T-helper 2 cell treated with Interferon-gamma antibody and Interleukin-4, amounts not matched to agents 100 ng/mL and 5 ng/mL, for 36 hours (primary cell): ENCODE results near the gene TBCD. TPM values are rescaled to one million over a fixed set of nuclear protein-coding genes. Genes with fewer than 3 reads are reported as not detected.

ENCODE experiments used
- intact Hi-C: fragments of 100-400 bp; cut with micrococcal nuclease; formaldehyde crosslinking; loops from one replicate; pipeline ENCODE4 v1.15.1; 2023
- total RNA-seq: library from RNA; stranded (reverse); gene quantifications from 2 replicates; pipeline ENCODE4 v1.2.3, GENCODE V29; 2022

The TBCD gene
- total RNA-seq, 1 donor from 2014 or later: 177 TPM

DNA sequence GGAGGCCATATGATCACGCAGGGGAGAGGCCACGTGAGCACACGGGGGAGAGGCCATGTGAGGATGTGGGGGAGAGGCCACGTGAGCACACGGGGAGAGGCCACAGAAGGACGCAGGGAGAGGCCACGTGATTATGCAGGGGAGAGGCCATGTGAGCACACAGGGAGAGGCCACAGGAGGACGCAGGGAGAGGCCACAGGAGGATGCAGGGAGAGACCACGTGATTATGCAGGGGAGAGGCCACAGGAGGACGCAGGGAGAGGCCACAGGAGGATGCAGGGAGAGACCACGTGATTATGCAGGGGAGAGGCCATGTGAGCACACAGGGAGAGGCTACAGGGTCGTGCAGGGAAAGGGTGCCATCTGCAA is 232.4 kb downstream of the TBCD start:
- intact Hi-C loops: loop anchor here (10.0 kb wide), 1 partner anchor 119 kb away; no protein-coding TSS in a partner anchor

DNA sequence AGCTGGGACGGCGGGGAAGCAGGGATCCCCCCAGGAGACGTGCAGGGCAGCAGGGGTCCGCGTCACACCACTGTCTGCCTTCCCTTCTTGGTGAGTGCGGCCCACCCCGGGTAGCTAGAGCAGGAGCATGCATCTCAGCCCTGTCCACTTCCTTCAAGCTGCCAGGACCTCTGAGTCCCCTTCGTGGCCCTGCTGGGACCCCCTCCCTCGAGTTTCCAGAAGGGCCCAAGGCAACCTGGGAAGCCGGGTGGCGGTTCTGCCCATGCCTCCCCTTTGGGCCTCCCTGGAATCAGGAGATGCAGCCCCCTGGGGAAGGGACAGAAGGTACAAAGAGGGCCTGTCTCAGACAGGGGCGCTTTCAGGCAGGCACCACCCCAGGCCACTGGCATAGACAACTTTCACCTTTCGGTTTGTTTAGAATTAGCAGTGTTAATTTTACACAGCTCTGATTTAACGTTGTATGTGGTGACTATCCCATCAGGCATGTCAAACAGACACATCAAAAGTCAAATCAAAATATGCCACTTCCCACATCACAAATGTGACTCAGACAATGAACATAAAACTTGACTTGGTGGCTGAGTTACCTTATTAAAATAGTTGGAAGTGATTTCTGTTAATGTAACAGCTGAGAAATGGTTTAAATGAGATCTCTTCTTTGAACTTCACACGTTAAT is 233.0 kb downstream of the TBCD start:
- intact Hi-C loops: loop anchor here (5.0 to 10.0 kb wide), 2 partner anchors 67 to 120 kb away; no protein-coding TSS in a partner anchor

DNA sequence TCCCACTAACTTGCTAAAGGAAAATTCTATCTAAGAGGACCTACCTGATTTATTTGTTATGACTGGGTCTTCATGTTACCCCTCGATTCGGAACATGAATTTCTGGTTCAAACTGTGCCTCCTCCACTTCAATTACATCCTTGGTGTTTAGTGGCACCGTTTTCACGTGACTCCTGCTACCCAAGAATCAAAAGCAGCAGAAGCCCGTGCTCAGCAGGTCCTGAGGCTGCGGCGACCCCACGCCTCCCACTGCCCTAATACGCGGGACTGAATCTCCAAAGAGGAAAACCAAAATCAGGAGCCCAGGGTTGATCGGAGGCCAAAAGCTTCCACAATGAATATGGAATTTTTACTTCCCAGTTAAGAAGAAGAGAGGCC is 233.6 kb downstream of the TBCD start:
- intact Hi-C loops: loop anchor here (5.0 to 10.0 kb wide), 2 partner anchors 67 to 121 kb away; no protein-coding TSS in a partner anchor

DNA sequence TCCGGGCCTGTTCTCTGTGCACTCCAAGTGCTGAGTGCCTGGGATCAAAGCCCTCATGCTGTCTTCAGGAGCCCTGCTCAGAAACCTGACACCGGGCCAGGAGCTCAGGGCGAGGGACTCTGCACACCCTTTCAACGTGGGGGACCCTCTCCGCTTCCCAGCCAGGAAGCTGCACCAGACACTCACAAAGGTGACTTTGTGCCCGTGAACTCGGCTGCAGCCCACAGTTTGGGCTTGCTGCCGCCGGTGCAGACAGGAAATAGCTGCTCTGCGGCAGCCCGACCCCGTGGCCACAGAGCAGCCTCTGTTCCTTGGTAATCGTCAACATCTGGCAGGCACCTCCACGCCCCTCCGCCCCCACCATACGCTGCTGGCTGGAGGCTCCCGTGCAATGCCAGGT is 234.1 kb downstream of the TBCD start:
- intact Hi-C loops: loop anchor here (5.0 to 10.0 kb wide), 2 partner anchors 66 to 121 kb away; no protein-coding TSS in a partner anchor

DNA sequence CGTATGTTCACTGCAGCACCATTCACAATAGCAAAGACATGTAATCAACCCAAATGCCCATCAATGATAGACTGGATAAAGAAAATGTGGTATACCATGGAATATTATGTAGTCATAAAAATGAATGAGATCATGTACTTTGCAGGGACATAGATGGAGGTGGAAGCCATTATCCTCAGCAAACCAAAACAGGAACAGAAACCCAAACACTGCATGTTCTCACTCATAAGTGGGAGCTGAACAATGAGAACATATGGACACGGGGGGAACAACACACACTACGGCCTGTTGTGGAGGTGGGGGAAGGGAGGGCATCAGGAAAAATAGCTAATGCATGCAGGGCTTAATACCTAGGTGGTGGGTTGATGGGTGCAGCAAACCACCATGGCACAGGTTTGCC is 237.2 kb downstream of the TBCD start:
- intact Hi-C loops: loop anchor here (5.0 to 10.0 kb wide), 2 partner anchors 63 to 124 kb away; no protein-coding TSS in a partner anchor

DNA sequence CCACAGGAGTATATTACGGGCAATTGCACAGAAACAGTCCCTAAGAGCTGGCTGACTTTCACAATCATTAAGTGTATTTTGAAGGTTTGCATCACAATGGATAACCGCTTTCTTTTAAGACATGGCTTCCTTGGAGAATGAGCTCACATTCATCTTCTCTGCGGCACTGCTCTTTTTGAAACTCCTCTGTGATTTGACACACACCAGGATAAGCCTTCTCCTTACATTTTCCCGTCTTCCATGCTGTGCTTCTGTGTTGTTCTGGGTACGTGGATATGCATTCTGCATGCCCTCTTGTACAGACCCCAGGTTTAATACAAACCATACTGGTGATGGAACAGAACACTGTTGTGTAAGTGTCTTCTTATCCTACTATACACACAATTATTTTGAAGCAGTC is 238.0 kb downstream of the TBCD start:
- intact Hi-C loops: loop anchor here (5.0 to 10.0 kb wide), 2 partner anchors 62 to 125 kb away; no protein-coding TSS in a partner anchor

DNA sequence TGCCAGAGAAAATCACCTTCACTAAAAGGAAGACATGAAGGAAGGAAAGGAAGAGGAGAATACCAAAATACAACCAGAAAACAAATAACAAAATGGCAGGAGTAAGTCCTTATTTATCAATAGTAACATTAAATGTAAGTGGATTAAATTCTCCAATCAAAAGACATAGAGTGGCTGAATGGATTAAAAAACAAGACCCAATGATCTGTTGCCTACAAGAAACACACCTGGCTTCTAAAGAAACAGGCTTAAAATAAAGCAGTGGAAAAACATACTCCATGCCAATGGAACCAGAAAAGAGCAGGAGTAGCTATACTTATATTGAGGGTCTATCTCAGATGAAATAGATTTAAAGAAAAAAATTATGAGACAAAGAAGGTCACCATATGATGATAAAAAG is 241.1 kb downstream of the TBCD start:
- intact Hi-C loops: no loop called here

Other genes starting within 250 kb of the TBCD start
- 66.3 and 71.1 TPM in 2 replicates for gene FOXK2, start 232.3 kb upstream of the TBCD start, total RNA-seq
- 33.1 and 34.0 TPM in 2 replicates for gene WDR45B, start 103.6 kb upstream of the TBCD start, total RNA-seq
- 0.91 and 1.1 TPM in 2 replicates for gene RAB40B, start 53.4 kb upstream of the TBCD start, total RNA-seq
- 38.4 and 41.0 TPM in 2 replicates for gene FN3KRP, start 35.4 kb upstream of the TBCD start, total RNA-seq
- 4.2 and 5.3 TPM in 2 replicates for gene FN3K, start 16.4 kb upstream of the TBCD start, total RNA-seq
- gene ZNF750, start 88.0 kb downstream of the TBCD start, total RNA-seq: not detected in 2 replicates